HG03520 (cell line): ENCODE results near the gene MPV17L.
"Not testable (repeated sequence)": the region's sequence is repeated elsewhere in the genome, so short reads cannot be mapped to it uniquely, and the experiment has no call there.

Source experiments
- ATAC-seq: cut with Tn5 transposase; IDR thresholded peaks from one replicate; pipeline ENCODE4 v1.9.1; 2021; ENCODE audit warnings: mild to moderate bottlenecking, moderate library complexity; ENCODE audit not compliant: unreplicated experiment

MPV17L gene

GRCh38 chr16:15407756-15408155, 12.2 kb downstream of the MPV17L start:
- not testable (repeated sequence) for ATAC-seq

- ATAC-seq, result not testable (repeated sequence)
These were observed 13.9 kb downstream of the MPV17L start for GRCh38 chr16:15409476-15409875.

DNA sequence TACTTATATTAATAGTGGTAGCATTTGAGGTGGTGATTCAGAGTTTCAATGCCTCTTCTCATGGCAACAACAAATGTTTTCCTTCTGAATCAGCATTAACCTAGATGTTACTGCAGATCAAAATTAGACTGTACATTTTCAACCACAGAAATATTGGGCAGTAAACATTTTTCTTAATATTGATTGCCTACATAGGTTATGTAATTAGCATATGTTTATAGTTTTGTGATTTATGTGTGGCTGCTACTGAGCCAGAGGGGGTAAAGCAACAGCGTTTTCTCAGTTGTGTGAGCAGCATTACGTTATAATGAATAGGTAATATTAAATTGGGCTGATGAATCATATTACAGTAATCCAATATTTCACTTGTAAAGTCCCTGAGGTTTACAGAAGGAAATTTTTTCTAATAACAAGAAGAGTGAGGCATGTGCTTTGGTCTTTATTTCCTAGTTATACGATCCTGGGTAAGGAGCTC, 20.0 kb downstream of the MPV17L start:
- ATAC-seq, result no peak

GRCh38 chr16:15417197-15417596, 21.6 kb downstream of the MPV17L start:
- no peak for ATAC-seq

GRCh38 chr16:15418206-15418605, 22.7 kb downstream of the MPV17L start:
- no peak for ATAC-seq

GRCh38 chr16:15421696-15422095, 26.1 kb downstream of the MPV17L start:
- ATAC-seq, result not testable (repeated sequence)

GRCh38 chr16:15422222-15422621, 26.7 kb downstream of the MPV17L start:
- ATAC-seq, result no peak

DNA sequence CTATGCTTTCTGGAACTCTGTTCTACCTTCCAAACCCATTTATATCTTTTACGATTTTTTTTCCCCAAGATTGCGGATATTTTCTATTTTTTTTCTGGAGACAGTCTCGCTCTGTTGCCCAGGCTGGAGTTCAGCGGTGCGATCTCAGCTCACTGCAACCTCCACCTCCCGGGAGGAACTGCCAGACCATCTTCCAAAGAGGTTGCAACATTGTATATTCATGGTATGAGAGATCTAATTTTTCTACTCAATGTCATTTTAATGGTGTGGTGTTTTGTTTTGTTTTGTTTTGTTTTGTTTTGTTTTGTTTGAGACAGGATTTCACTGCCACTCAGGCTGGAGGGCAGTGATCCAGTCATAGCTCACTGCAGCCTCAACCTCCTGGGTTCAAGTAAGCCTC, 30.3 kb downstream of the MPV17L start:
- no peak for ATAC-seq

DNA sequence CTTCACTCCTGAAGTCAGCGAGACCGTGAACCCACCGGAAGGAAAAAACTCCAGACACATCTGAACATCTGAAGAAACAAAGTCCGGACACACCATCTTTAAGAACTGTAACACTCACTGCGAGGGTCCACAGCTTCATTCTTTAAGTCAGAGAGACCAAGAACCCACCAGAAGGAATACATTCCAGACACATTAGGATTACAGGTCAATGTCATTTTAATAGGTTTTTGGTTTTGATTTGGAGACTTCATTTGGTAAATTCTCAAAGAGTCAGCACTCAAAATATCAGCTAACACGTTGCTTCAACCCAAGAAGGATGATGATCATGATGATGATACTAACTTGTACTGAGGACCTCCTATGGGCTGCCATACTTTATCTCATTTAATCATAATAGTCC, 31.2 kb downstream of the MPV17L start:
- ATAC-seq, result no peak

GRCh38 chr16:15427648-15428239, 32.2 kb downstream of the MPV17L start:
- ATAC-seq, result no peak

GRCh38 chr16:15430884-15431283, 35.3 kb downstream of the MPV17L start:
- ATAC-seq, result not testable (repeated sequence)

DNA sequence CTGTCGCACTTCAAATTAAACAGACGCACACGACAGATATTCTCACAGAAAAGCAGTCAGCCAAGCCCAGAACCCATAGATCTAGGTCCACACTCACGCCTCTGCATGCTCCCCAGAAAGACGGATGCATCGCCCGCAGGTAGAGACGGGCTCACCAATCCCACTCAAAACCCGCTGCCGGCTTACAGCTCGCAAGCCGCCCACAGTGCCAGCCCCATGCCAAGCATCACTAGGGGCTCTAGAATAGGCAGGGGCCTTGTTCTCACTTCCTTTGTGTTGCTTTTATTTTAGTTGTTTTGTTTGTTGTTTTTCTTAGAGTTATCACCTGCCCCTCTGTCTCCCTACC, 38.5 kb downstream of the MPV17L start:
- ATAC-seq, result no peak

DNA sequence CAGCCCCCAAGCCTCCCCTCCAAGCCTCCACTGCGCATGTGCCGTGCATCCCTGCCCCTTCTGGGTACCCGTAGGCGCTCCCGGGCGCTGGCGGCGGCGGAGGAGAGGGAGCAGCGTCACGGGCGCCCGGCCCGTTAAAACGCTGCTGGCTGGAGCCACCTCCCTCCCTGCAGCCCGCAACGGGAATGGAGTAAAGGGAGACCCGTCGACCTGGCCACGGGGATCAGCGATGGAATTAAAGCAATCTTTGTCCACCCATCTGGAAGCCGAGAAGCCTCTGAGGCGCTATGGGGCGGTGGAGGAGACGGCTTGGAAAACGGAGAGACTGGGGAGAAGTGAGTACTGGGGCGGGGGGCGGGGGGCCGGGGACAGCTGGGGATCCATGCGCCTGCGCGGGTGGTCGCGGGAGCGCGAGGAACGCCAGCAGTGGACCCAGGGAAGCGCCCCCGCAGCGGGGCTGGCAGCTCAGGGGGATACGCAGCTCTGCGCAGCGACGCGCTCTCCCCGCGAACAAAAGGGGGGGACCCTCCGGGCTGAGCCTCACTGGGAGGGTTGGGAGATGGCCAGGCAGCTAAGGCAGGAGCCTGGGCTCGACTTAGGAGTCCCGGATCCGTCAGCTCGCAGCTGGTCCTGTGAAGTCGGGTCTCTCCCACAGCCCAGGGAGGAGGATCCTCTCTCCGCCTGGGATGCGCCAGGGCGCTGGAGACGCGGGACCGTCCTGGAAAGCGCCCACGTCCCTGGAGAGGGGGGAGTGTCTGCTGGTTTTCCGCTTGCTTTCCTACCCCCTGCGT, 39.1 kb downstream of the MPV17L start, which contains the start of gene BMERB1:
TSS of gene BMERB1 (plus strand) at position 164 of the 791 bp plus-strand sequence. CDS start at position 230, 66 bp downstream.
- no peak for ATAC-seq

DNA sequence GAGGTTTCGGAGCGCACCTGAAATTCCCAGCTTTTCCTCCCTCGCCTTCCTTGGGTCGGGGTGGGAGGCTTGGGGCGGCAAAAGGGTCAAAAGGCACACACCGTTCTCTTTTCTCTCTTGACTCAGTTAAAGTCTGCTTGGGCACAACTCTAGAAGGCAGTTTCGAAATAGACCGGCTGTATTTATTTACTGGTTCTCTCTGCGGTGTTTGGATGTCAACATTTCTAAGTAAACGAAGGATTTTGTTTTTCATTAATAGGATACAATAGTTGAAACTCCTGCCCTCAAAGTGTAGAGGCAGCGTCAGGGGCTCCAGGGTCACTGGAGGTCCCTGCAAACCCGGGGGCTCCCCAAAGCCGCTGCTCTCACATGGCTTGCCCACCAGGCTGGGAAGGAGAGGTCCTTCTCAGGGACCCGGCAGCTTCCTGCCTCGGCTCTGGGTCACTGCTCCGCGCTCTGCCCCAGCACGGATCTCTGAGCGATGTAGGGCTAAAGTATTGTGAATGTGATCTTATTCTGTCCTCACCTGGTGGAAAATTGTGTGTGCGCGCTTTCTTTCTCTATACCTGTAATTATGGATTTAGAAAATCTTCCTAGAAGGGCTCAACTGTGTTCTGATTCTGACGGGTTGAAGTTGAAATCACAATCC, 39.8 kb downstream of the MPV17L start:
- ATAC-seq, result no peak

GRCh38 chr16:15439102-15439501, 43.5 kb downstream of the MPV17L start:
- no peak for ATAC-seq

GRCh38 chr16:15439521-15439920, 44.0 kb downstream of the MPV17L start:
- ATAC-seq, result no peak

GRCh38 chr16:15440852-15441251, 45.3 kb downstream of the MPV17L start:
- ATAC-seq, result no peak

- not testable (repeated sequence) for ATAC-seq
These were observed 46.6 kb downstream of the MPV17L start for GRCh38 chr16:15442140-15442539.

DNA sequence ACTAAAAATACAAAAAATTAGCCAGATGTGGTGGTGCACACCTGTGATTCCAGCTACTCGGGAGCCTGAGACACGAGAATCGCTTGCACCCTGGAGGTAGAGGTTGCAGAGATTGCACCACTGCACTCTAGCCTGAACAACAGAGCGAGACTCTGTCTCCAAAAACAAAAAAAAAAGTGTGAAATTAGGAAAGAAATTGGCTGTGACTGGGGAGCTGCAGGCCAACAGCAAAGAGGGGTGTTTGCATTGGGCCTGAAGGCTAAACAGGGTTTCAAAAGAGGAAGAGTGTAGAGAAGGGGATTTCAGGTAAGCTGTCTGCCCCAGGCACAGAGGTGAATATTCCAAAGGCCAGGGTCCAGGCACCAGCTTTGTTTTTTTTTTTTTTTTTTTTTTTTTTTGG, 48.2 kb downstream of the MPV17L start:
- no peak for ATAC-seq

DNA sequence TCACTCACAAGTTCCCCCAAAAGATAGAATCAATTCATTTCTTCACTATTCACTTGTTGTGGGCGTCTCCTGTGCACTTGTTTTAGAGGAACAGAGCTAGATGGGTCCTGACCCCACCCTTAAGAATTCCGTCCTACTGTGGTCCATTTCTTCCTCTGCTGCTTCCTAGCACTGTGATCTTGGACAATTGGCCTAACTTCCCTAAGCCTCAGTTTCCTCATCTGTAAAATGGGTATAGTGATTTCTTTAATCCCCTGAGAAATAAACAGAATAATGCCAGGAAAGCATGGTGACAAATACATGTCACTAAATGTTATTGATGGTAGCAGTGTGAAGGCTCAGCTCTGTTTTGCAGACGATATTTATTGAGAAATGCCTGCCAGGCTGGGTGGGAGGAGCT, 48.7 kb downstream of the MPV17L start:
- ATAC-seq, result no peak

DNA sequence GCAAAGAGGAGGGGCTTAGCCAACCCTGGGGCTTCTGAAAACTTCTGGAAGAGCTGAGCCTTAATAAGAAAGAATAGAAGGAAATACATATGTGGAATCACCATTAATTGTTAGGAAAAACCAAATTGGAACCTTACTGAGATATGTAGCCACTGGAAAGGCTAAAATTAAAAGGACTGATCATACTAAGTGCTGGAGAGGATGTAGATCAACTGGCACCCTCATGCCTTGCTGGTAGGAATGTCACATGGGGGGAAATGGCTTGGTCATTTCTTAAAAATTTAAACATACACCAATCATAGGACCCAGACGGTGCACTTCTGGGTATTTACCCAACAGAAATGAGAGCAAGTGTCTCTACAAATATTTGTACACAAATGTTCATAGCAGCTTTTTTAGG, 49.9 kb downstream of the MPV17L start:
- ATAC-seq, result no peak

DNA sequence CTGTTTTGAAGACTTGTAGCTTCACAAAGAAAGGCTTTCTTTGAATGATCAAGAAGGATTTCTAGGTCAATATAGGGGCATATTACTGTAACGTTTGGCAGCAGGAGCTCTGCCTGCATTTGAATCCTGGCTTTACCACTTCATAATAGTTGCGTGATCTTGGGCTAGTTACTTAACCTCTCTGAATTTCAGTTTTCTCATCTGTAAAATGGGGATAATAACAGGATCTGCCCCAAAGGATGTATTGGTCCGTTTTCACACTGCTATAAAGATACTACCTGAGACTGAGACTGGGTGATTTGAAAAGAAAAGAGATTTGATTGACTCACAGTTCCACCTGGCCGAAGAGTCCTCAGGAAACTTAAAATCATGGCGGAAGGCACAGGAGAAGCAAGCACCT, 51.3 kb downstream of the MPV17L start:
- ATAC-seq, result no peak
